ENCODE measurements around the gene WNT6.
"Not testable (repeated sequence)": the region's sequence is repeated elsewhere in the genome, so short reads cannot be mapped to it uniquely, and the experiment has no call there.

The WNT6 gene

GRCh38 chr2:218839430-218839829, 20.2 kb upstream of the WNT6 start:
- H3K79me2 ChIP-seq (ENCODE audit: insufficient read depth, low read length), result no peaks in the 10 kb centered on the region
- H3K4me2 ChIP-seq (ENCODE audit: low read depth, low read length, poor library complexity, severe bottlenecking), result no peak overlapping the region
- no peak overlapping the region for H3K9ac ChIP-seq (ENCODE audit: low read depth, low read length, poor library complexity, severe bottlenecking)
- no peaks in the 10 kb centered on the region for H4K20me1 ChIP-seq (ENCODE audit: insufficient read depth, low read length, poor library complexity, severe bottlenecking)
- H3K4me3 ChIP-seq (ENCODE audit: low read length, poor library complexity, severe bottlenecking), result no peak overlapping the region
- no peak overlapping the region for H2AFZ ChIP-seq (ENCODE audit: low read length)
- no peaks in the 10 kb centered on the region for H3K4me1 ChIP-seq (ENCODE audit: insufficient read depth, low read length, poor library complexity, severe bottlenecking)
- no peaks in the 10 kb centered on the region for H3F3A ChIP-seq (ENCODE audit: low read depth)
- no peaks in the 10 kb centered on the region for H3K36me3 ChIP-seq (ENCODE audit: insufficient read depth, low read length)
- H3K9me2 ChIP-seq (replicated peaks; ENCODE audit: low read depth, low read length), result no peaks in the 10 kb centered on the region
- no peak for TF ChIP-seq EZH2phosphoT487 (IDR thresholded peaks at IDR 0.05; ENCODE audit: borderline replicate concordance)
- TF ChIP-seq CTCF (conservative IDR thresholded peaks at IDR 0.05; ENCODE audit: low read length), result no peak
- no peaks in the 10 kb centered on the region for H3K9me3 ChIP-seq (ENCODE audit: insufficient read depth, low read depth, low read length)
- peaks cover 15% of the 10 kb centered on the region for H3K27me3 ChIP-seq (ENCODE audit: insufficient read depth, low read length, poor library complexity, severe bottlenecking)

- Histone ChIP-seq H3K9me2 (replicated peaks; ENCODE audit: low read depth, low read length) (no peaks in the 10 kb centered on the region), H2AFZ (ENCODE audit: low read length) (no peak overlapping the region), H3K4me2 (ENCODE audit: low read depth, low read length, poor library complexity, severe bottlenecking) (no peak overlapping the region), H3K27me3 (ENCODE audit: insufficient read depth, low read length, poor library complexity, severe bottlenecking) (peaks cover 15% of the 10 kb centered on the region), H3K36me3 (ENCODE audit: insufficient read depth, low read length) (no peaks in the 10 kb centered on the region), H4K20me1 (ENCODE audit: insufficient read depth, low read length, poor library complexity, severe bottlenecking) (no peaks in the 10 kb centered on the region), H3K4me1 (ENCODE audit: insufficient read depth, low read length, poor library complexity, severe bottlenecking) (no peaks in the 10 kb centered on the region), H3K9ac (ENCODE audit: low read depth, low read length, poor library complexity, severe bottlenecking) (no peak overlapping the region), H3K9me3 (ENCODE audit: insufficient read depth, low read depth, low read length) (no peaks in the 10 kb centered on the region), H3K79me2 (ENCODE audit: insufficient read depth, low read length) (no peaks in the 10 kb centered on the region), H3F3A (ENCODE audit: low read depth) (no peaks in the 10 kb centered on the region), H3K4me3 (ENCODE audit: low read length, poor library complexity, severe bottlenecking) (no peak overlapping the region)
- TF ChIP-seq CTCF (conservative IDR thresholded peaks at IDR 0.05; ENCODE audit: low read length) (no peak), EZH2phosphoT487 (IDR thresholded peaks at IDR 0.05; ENCODE audit: borderline replicate concordance) (no peak)
Observed at GRCh38 chr2:218839888-218840287, 19.7 kb upstream of the WNT6 start.

GRCh38 chr2:218844334-218844733, 15.3 kb upstream of the WNT6 start:
- H3K9me2 ChIP-seq (replicated peaks; ENCODE audit: low read depth, low read length); H3K27me3 ChIP-seq (ENCODE audit: insufficient read depth, low read length, poor library complexity, severe bottlenecking); H4K20me1 ChIP-seq (ENCODE audit: insufficient read depth, low read length, poor library complexity, severe bottlenecking); H3K9ac ChIP-seq (ENCODE audit: low read depth, low read length, poor library complexity, severe bottlenecking); H3K79me2 ChIP-seq (ENCODE audit: insufficient read depth, low read length); H3K4me1 ChIP-seq (ENCODE audit: insufficient read depth, low read length, poor library complexity, severe bottlenecking); H3F3A ChIP-seq (ENCODE audit: low read depth); H2AFZ ChIP-seq (ENCODE audit: low read length); H3K36me3 ChIP-seq (ENCODE audit: insufficient read depth, low read length); H3K4me2 ChIP-seq (ENCODE audit: low read depth, low read length, poor library complexity, severe bottlenecking); H3K9me3 ChIP-seq (ENCODE audit: insufficient read depth, low read depth, low read length); H3K4me3 ChIP-seq (ENCODE audit: low read length, poor library complexity, severe bottlenecking): not testable (repeated sequence)

- not testable (repeated sequence) for H4K20me1 ChIP-seq (ENCODE audit: insufficient read depth, low read length, poor library complexity, severe bottlenecking); H3K36me3 ChIP-seq (ENCODE audit: insufficient read depth, low read length); H3K9me2 ChIP-seq (replicated peaks; ENCODE audit: low read depth, low read length); H3K9ac ChIP-seq (ENCODE audit: low read depth, low read length, poor library complexity, severe bottlenecking); H2AFZ ChIP-seq (ENCODE audit: low read length); H3K4me3 ChIP-seq (ENCODE audit: low read length, poor library complexity, severe bottlenecking); H3K4me1 ChIP-seq (ENCODE audit: insufficient read depth, low read length, poor library complexity, severe bottlenecking); H3K4me2 ChIP-seq (ENCODE audit: low read depth, low read length, poor library complexity, severe bottlenecking); H3K27me3 ChIP-seq (ENCODE audit: insufficient read depth, low read length, poor library complexity, severe bottlenecking); H3F3A ChIP-seq (ENCODE audit: low read depth); H3K9me3 ChIP-seq (ENCODE audit: insufficient read depth, low read depth, low read length); H3K79me2 ChIP-seq (ENCODE audit: insufficient read depth, low read length)
Observed at GRCh38 chr2:218846963-218847362, 12.6 kb upstream of the WNT6 start.

All from Loucy (cell line).